Right lung (tissue), 10 donors: ENCODE results near the gene WNT6. TPM values are rescaled to one million over a fixed set of nuclear protein-coding genes. Genes with fewer than 3 reads are reported as not detected.

Source experiments
- DNase-seq, 2 donors: peaks; one replicate each; pipeline ENCODE4 v3.0.0-alpha.2; 2013
- long read RNA-seq, 8 donors: transcript quantifications; one replicate each; lab custom pipeline, GENCODE V29; 2026
- polyA plus RNA-seq, 5 donors: library from polyadenylated mRNA; unstranded; fragments of 120-200 nt; gene quantifications; one replicate each; pipeline versions ENCODE4 v1.2.1 to v1.2.3, GENCODE V29; 2013; ENCODE audit warnings: inconsistent platforms in 1 of 5, low replicate concordance in 1 of 5; ENCODE audit not compliant: insufficient read length in 5 of 5, insufficient read depth in 1 of 5

WNT6 gene
- under 1 TPM in 1 of 5 donors, not detected in 4; 0.10 TPM for polyA plus RNA-seq
- long read RNA-seq, donor 1: 0 reads
- long read RNA-seq, donor 2, partial matches to known transcripts: 0 of 1 reads
- long read RNA-seq, donor 2, other reads (novel, unspliced or antisense): 0 of 1 reads
- long read RNA-seq, donor 3: 0 reads
- long read RNA-seq, donor 4: 0 reads
- long read RNA-seq, donor 5: 0 reads
- long read RNA-seq, donor 6: 0 reads
- long read RNA-seq, donor 7: 0 reads
- long read RNA-seq, donor 8: 0 reads

- no peak for DNase-seq
Measured at GRCh38 chr2:218859556-218859987, at the start of gene WNT6. Gene WNT6 (plus strand): TSS chr2:218859805. CDS start chr2:218860038, 233 bp downstream.

- DNase-seq: no peak
Measured at GRCh38 chr2:218810256-218810655, 49.3 kb upstream of the WNT6 start.

- no peak for DNase-seq
Measured at GRCh38 chr2:218811382-218811781, 48.2 kb upstream of the WNT6 start.

- no peak for DNase-seq
Measured at GRCh38 chr2:218812096-218812815, 47.3 kb upstream of the WNT6 start.

DNA sequence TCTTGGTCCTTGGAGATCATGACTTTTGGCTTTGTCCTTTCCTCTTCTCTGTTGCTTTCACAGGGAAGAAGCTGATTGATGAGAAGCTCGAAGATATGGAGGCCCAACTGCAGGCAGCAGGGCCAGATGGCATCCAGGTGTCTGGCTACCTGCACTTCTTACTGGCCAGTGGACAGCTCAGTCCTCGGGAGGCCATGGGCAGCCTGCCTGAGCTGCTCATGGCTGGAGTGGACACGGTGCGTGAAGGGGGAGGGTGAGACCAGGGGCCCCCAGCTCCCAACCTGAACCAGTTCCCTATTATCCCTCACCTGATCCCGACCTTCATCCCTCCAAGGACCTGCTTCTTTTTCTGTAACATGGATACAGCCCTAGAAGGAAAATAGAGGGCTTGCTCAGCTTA, 46.7 kb upstream of the WNT6 start:
- no peak for DNase-seq

GRCh38 chr2:218813771-218814460, 45.7 kb upstream of the WNT6 start:
- DNase-seq: no peak

GRCh38 chr2:218814540-218815243, 44.9 kb upstream of the WNT6 start:
- DNase-seq: no peak

DNA sequence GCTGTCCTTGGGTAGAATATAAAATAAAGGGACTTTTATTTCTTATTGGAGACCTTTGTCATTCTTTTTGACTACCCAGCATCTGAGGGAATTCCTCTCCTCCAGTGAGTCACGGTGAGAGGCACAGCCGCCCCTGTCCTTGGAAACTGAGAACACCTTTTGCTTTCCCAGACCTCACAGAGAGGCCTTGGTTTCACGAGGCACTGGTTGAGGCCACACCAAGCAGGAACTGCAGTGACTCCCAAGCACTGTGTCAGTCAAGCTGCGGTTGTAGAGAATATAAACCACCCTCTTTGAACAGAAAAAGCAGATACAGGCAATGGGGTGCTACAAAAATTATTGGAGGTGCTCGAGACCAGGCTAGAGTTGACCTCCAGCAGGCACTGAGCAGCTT, 44.4 kb upstream of the WNT6 start:
- no peak for DNase-seq

GRCh38 chr2:218815649-218816048, 44.0 kb upstream of the WNT6 start:
- DNase-seq: no peak

GRCh38 chr2:218816561-218817011, 43.0 kb upstream of the WNT6 start:
- no peak for DNase-seq

GRCh38 chr2:218819093-218819492, 40.5 kb upstream of the WNT6 start:
- no peak for DNase-seq

GRCh38 chr2:218820746-218821369, 38.7 kb upstream of the WNT6 start:
- DNase-seq: no peak

- no peak for DNase-seq
Measured at GRCh38 chr2:218821605-218822211, 37.9 kb upstream of the WNT6 start.

DNA sequence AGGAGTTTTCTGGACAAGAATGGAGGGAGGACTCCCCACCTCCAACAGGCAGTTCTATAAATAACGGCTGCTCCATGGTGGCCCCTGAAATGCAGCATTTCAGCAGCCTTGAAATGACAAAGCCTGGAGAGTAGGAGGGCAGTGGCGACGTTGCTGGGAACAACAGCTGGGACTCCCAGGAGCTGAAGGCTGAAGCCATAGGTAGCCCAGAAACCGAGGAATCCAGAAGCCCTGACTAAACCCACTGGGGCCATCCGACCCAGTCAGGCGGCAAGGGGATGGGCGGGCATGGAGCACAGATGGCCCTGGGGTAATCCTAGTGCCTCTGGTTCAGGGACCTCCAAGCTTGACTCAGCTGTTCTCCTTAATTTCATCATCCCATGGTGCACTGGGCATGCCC, 37.0 kb upstream of the WNT6 start:
- no peak for DNase-seq

- no peak for DNase-seq
Measured at GRCh38 chr2:218823196-218823855, 36.3 kb upstream of the WNT6 start.

GRCh38 chr2:218824004-218824403, 35.6 kb upstream of the WNT6 start:
- no peak for DNase-seq

DNA sequence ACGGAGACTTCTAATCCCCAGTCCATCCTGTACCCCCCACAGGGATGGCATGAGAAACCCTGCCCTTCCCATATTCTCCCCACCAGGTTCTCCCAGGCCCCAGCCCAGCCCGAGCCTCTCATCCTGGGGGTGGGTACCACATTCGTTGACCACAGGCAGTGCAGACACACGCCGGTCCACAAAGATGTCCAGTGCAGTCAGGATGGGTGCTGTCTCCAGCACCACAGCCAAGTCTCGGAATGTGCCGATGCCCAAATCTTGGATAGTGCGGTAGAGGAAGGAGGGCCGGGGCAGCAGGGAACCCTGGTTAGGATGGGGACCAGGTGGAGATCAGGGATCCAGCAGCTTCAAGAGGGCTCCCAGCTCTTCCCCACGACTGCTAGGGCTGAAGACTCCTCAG, 32.8 kb upstream of the WNT6 start:
- DNase-seq: no peak

DNA sequence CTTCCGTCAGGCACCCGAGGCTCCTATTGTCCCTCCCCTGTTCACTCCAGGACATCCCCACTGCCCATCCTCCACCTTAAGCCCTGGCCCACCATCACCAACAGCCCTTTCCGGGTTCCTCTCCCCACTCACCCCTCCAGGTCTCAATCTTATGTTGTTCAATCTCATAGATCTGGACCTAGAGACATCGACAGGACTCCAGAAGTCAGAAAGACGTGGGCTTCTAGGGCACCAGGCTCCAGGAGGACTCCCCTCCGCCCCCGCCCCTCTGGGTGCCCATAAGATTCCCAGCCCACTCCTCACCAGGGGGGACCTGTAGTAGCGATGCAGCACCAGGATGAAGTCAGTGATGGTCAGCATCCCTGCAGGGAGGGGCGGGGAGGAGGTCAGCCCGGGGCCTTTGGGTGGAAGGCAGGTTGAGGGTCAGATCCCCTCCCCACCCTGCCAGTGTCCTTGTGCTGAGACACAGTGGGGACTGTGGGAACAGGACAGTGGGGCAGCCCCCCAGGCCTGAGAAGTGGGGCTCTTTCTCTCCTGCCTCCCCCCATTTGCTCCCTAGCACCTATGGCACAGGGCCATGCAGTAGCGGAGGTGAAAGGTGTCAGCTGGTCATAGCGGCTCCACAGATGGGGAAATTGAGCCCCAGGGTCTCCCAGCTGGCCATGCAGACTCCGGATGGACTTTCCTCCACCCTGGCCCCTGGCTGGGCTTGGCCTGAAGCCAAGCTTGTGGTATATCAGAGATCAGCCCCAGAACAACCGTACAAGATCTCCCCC, 31.7 kb upstream of the WNT6 start:
- DNase-seq: no peak

DNA sequence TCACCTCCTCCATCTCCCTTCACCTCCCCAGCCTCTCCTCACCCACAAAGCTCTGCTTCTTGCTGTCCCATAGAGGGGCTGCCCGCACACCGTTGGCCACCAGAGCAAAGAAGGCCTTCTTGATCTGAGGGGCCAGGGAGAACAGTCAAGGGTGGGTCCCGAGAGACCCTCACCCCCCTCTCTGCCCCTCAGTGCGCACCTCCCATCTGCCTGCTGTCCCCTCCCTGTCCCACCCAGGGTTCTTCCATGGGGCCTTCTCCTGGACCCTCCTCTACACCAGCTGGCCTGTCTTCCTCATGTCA, 31.2 kb upstream of the WNT6 start:
- DNase-seq: no peak

DNA sequence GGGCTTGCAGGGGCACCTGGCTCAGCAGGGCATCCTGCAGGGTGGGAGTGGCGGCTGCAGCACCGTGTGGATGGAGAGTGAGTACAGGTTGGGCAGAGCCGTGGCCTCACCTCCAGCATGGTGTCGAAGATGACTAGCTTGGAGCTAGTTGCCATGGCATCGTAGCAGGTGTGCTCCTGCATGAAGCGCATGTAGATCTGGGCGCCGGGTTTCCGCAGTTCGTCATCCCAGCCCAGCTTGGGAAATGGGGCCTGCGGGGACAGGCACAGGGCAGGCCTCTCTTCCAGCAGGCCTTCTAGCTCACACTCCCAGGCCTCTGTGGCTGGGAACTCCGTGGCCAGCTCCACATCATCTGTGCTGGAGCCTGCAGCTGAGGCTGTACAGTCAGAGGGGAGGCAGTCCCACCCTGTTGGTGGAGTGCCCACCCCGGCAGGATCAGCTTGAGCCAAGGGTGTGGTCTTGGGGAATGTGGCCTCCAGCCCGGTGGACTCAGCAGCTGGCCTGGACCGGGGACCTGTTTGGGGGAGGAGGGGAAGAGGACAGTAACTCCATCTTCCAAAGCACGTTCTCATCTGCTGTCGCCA, 29.6 kb upstream of the WNT6 start:
- no peak for DNase-seq
